ENCODE measurements around the gene AKR1A1.

DNA sequence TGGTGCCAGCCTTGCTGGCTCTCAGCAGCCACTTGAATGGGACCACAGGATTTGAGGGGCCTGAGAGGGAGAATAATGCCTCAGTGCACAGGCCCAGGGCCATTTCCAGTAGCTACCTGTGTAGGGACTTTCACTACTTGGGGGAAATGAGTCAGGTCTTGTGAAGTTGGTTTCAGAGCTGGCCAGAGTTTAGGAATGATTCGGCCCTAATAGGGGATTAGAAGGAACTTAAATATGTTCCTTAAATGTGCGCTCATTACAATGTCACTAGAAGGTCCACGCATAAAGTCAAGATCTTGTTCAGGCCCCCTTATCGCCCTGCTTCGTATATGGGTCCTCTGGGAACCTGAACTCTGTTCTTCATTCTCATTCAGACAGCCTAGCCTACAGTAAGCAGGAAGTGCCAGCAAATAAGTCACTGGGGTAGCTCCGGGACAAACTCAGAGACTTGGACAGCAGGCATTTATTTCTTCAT, 5.6 kb upstream of the AKR1A1 start:
- TF ChIP-seq, protein P1, sequence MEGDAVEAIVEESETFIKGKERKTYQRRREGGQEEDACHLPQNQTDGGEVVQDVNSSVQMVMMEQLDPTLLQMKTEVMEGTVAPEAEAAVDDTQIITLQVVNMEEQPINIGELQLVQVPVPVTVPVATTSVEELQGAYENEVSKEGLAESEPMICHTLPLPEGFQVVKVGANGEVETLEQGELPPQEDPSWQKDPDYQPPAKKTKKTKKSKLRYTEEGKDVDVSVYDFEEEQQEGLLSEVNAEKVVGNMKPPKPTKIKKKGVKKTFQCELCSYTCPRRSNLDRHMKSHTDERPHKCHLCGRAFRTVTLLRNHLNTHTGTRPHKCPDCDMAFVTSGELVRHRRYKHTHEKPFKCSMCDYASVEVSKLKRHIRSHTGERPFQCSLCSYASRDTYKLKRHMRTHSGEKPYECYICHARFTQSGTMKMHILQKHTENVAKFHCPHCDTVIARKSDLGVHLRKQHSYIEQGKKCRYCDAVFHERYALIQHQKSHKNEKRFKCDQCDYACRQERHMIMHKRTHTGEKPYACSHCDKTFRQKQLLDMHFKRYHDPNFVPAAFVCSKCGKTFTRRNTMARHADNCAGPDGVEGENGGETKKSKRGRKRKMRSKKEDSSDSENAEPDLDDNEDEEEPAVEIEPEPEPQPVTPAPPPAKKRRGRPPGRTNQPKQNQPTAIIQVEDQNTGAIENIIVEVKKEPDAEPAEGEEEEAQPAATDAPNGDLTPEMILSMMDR (conservative IDR thresholded peaks at IDR 0.05; ENCODE audit: low read depth in 2 of 2), result no peak
- TF ChIP-seq EZH2 (IDR thresholded peaks at IDR 0.05; ENCODE audit: low read depth, unreplicated experiment), result no peak
- TF ChIP-seq POLR2AphosphoS5 (IDR thresholded peaks at IDR 0.05; ENCODE audit: low read depth), result no peak
- TF ChIP-seq NANOG (IDR thresholded peaks at IDR 0.05; ENCODE audit: borderline replicate concordance), result no peak
- no peak for TF ChIP-seq EZH2phosphoT487 (IDR thresholded peaks at IDR 0.05; ENCODE audit: unreplicated experiment)
